Progenitor cell of endocrine pancreas (in vitro differentiated cells): ENCODE results near the gene RECQL5. TPM values are rescaled to one million over a fixed set of nuclear protein-coding genes. Genes with fewer than 3 reads are reported as not detected.

Experiments
- DNase-seq: peaks from one replicate; pipeline ENCODE4 v3.0.0; 2021; ENCODE audit warnings: low spot score; ENCODE audit not compliant: unreplicated experiment
- H3K27ac Mint-ChIP-seq: 2 replicates; pipeline ENCODE4 v1.8.0; 2021; ENCODE audit warnings: mild to moderate bottlenecking, moderate library complexity, mixed read lengths
- H3K27me3 Mint-ChIP-seq: 2 replicates; pipeline ENCODE4 v1.8.0; 2021; ENCODE audit warnings: mixed read lengths
- H3K36me3 Mint-ChIP-seq: 2 replicates; pipeline ENCODE4 v1.8.0; 2022; ENCODE audit warnings: mixed read lengths; ENCODE audit not compliant: insufficient read depth
- H3K4me1 Mint-ChIP-seq: 2 replicates; pipeline ENCODE4 v1.8.0; 2021; ENCODE audit warnings: low read depth, mixed read lengths
- H3K4me3 Mint-ChIP-seq: 2 replicates; pipeline ENCODE4 v1.8.0; 2021; ENCODE audit warnings: low read depth, mild to moderate bottlenecking, moderate library complexity, mixed read lengths
- H3K9me3 Mint-ChIP-seq: 2 replicates; pipeline ENCODE4 v1.8.0; 2021; ENCODE audit warnings: low read depth, mixed read lengths
- total RNA-seq: library from RNA; stranded (reverse); gene quantifications from 2 replicates; pipeline ENCODE4 v1.2.1, GENCODE V29; 2021
- TF ChIP-seq, protein P1 (sequence below): fragments of 200-600 bp; sonication (generic); IDR thresholded peaks from one replicate; pipeline ENCODE4 v1.5.0; 2021; ENCODE audit warnings: antibody characterized with exemption, mild to moderate bottlenecking; ENCODE audit not compliant: unreplicated experiment

Gene RECQL5
- total RNA-seq, 1 donor from 2014 or later: 67.7 TPM

- no peak overlapping the region for H3K27ac Mint-ChIP-seq
- H3K27me3 Mint-ChIP-seq: no peaks in the 10 kb centered on the region
- no peaks in the 10 kb centered on the region for H3K9me3 Mint-ChIP-seq
- peaks cover 3% of the 10 kb centered on the region for H3K4me1 Mint-ChIP-seq
- TF ChIP-seq, protein P1, sequence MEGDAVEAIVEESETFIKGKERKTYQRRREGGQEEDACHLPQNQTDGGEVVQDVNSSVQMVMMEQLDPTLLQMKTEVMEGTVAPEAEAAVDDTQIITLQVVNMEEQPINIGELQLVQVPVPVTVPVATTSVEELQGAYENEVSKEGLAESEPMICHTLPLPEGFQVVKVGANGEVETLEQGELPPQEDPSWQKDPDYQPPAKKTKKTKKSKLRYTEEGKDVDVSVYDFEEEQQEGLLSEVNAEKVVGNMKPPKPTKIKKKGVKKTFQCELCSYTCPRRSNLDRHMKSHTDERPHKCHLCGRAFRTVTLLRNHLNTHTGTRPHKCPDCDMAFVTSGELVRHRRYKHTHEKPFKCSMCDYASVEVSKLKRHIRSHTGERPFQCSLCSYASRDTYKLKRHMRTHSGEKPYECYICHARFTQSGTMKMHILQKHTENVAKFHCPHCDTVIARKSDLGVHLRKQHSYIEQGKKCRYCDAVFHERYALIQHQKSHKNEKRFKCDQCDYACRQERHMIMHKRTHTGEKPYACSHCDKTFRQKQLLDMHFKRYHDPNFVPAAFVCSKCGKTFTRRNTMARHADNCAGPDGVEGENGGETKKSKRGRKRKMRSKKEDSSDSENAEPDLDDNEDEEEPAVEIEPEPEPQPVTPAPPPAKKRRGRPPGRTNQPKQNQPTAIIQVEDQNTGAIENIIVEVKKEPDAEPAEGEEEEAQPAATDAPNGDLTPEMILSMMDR: no peak
- no peak for DNase-seq
- H3K4me3 Mint-ChIP-seq: no peak overlapping the region
- H3K36me3 Mint-ChIP-seq: peaks cover 5% of the 10 kb centered on the region
These were observed 50.3 kb downstream of the RECQL5 start for GRCh38 chr17:75616521-75617122.

DNA sequence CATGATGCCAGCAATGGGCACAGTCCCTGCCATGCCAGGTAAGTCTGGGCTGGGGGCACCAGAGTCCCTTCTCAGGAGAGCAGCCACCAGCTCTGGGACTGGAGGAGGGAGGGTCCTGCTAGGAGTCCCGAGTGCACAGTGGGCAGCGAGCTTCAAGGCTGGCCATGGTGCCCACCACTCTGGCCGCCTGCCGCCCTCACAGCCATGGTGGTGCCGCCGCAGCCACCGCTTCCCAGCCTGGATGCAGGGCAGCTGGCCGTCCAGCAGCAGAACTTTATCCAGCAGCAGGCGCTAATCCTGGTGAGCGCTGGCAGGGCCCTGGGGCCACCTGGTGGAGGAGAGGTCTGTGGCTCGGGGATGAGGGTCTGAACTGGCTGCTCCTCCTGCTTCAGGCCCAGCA, 51.7 kb downstream of the RECQL5 start:
- TF ChIP-seq, protein P1: no peak
- Mint-ChIP-seq H3K4me1 (peaks cover 3% of the 10 kb centered on the region), H3K4me3 (no peak overlapping the region), H3K27me3 (no peaks in the 10 kb centered on the region), H3K27ac (no peak overlapping the region), H3K36me3 (peaks cover 7% of the 10 kb centered on the region), H3K9me3 (no peaks in the 10 kb centered on the region)
- DNase-seq: no peak

DNA sequence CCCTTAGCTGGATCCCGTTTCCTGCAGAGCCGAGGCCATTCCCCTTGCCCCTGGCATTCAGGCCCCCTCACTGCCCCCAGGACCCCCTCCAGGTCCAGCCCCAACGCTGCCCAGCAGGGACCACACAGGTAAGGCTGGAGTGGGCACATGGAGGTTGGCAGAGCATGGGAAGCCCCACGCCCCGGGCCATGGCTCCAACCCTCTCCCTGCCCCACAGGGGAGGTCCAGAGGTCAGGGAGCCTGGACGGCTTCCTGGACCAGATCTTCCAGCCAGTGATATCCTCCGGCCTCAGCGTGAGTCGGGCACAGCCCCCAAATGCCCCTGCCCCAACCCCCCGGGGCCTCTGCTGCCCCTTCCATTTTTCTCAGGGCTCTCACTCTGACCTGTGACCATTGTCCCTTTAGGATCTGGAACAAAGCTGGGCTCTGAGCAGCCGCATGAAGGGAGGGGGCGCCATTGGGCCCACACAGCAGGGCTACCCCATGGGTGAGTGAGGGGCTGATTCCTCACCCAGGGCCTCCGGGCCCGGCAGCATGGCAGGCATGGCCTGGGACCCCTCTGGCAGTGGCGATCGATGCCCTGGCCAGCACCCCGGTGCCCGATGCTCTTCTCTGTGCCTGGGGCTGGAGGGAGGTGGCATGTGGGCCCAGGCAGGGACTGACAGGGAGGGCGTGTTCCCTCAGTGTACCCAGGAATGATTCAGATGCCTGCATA, 52.2 kb downstream of the RECQL5 start:
- no peak for DNase-seq
- Mint-ChIP-seq H3K27ac (no peak overlapping the region), H3K9me3 (no peaks in the 10 kb centered on the region)

GRCh38 chr17:75614006-75614405, 52.9 kb downstream of the RECQL5 start:
- Mint-ChIP-seq H3K36me3 (peaks cover 5% of the 10 kb centered on the region), H3K27ac (no peak overlapping the region), H3K4me1 (peaks cover 3% of the 10 kb centered on the region), H3K4me3 (no peak overlapping the region), H3K27me3 (no peaks in the 10 kb centered on the region), H3K9me3 (no peaks in the 10 kb centered on the region)
- no peak for DNase-seq
- TF ChIP-seq, protein P1: no peak

More for the DNA sequence above, 52.2 kb downstream of the RECQL5 start:
- no peak overlapping the region for H3K4me3 Mint-ChIP-seq
- TF ChIP-seq, protein P1: no peak
- no peaks in the 10 kb centered on the region for H3K27me3 Mint-ChIP-seq
- H3K36me3 Mint-ChIP-seq: peaks cover 5% of the 10 kb centered on the region
- peaks cover 3% of the 10 kb centered on the region for H3K4me1 Mint-ChIP-seq

- H3K27ac Mint-ChIP-seq: no peak overlapping the region
- peaks cover 5% of the 10 kb centered on the region for H3K36me3 Mint-ChIP-seq
- H3K4me3 Mint-ChIP-seq: no peak overlapping the region
- H3K27me3 Mint-ChIP-seq: no peaks in the 10 kb centered on the region
- TF ChIP-seq, protein P1: no peak
- no peaks in the 10 kb centered on the region for H3K9me3 Mint-ChIP-seq
- no peak for DNase-seq
- H3K4me1 Mint-ChIP-seq: peaks cover 3% of the 10 kb centered on the region
These were observed 53.9 kb downstream of the RECQL5 start for GRCh38 chr17:75612906-75613626.
